Measurements from ENCODE around the gene RNGTT.
A peak's percentile ranks its signal among the peaks of the same experiment; 100 is the strongest.

RNGTT gene

GRCh38 chr6:88650979-88651378 is 312.4 kb downstream of the RNGTT start:
- DNase-seq = no peak
- in situ Hi-C loops (cut with HindIII; ENCODE audit: low pct_ligation_motif_present, low pct_unique_long_range_greater_than_20kb, low sequenced_read_pairs) = no loop called here

- DNase-seq = no peak
- in situ Hi-C loops (cut with HindIII; ENCODE audit: low pct_ligation_motif_present, low pct_unique_long_range_greater_than_20kb, low sequenced_read_pairs) = no loop called here
Observed at GRCh38 chr6:88650029-88650619, 313.3 kb downstream of the RNGTT start.

- in situ Hi-C loops (cut with HindIII; ENCODE audit: low pct_ligation_motif_present, low pct_unique_long_range_greater_than_20kb, low sequenced_read_pairs) = no loop called here
- DNase-seq = no peak
Observed at GRCh38 chr6:88641178-88641903, 322.1 kb downstream of the RNGTT start.

- DNase-seq = no peak
- in situ Hi-C loops (cut with HindIII; ENCODE audit: low pct_ligation_motif_present, low pct_unique_long_range_greater_than_20kb, low sequenced_read_pairs) = no loop called here
Observed at GRCh38 chr6:88637761-88638545, 325.5 kb downstream of the RNGTT start.

- in situ Hi-C loops (cut with HindIII; ENCODE audit: low pct_ligation_motif_present, low pct_unique_long_range_greater_than_20kb, low sequenced_read_pairs) = no loop called here
- DNase-seq = no peak
Observed at GRCh38 chr6:88636871-88637270, 326.5 kb downstream of the RNGTT start.

GRCh38 chr6:88633782-88634181 is 329.6 kb downstream of the RNGTT start:
- no peak for DNase-seq

GRCh38 chr6:88631830-88632229 is 331.6 kb downstream of the RNGTT start:
- in situ Hi-C loops (cut with HindIII; ENCODE audit: low pct_ligation_motif_present, low pct_unique_long_range_greater_than_20kb, low sequenced_read_pairs) = no loop called here
- DNase-seq = no peak

More at GRCh38 chr6:88633782-88634181, 329.6 kb downstream of the RNGTT start:
- in situ Hi-C loops (cut with HindIII; ENCODE audit: low pct_ligation_motif_present, low pct_unique_long_range_greater_than_20kb, low sequenced_read_pairs) = no loop called here

GRCh38 chr6:88629838-88630494 is 333.5 kb downstream of the RNGTT start:
- DNase-seq = peak; percentile 18

GRCh38 chr6:88626460-88626859 is 337.0 kb downstream of the RNGTT start:
- DNase-seq = no peak
- in situ Hi-C loops (cut with HindIII; ENCODE audit: low pct_ligation_motif_present, low pct_unique_long_range_greater_than_20kb, low sequenced_read_pairs) = no loop called here

More at GRCh38 chr6:88629838-88630494, 333.5 kb downstream of the RNGTT start:
- in situ Hi-C loops (cut with HindIII; ENCODE audit: low pct_ligation_motif_present, low pct_unique_long_range_greater_than_20kb, low sequenced_read_pairs) = no loop called here

GRCh38 chr6:88623531-88623930 is 339.9 kb downstream of the RNGTT start:
- DNase-seq = no peak
- in situ Hi-C loops (cut with HindIII; ENCODE audit: low pct_ligation_motif_present, low pct_unique_long_range_greater_than_20kb, low sequenced_read_pairs) = no loop called here

GRCh38 chr6:88619951-88620350 is 343.5 kb downstream of the RNGTT start:
- in situ Hi-C loops (cut with HindIII; ENCODE audit: low pct_ligation_motif_present, low pct_unique_long_range_greater_than_20kb, low sequenced_read_pairs) = no loop called here
- no peak for DNase-seq

- in situ Hi-C loops (cut with HindIII; ENCODE audit: low pct_ligation_motif_present, low pct_unique_long_range_greater_than_20kb, low sequenced_read_pairs) = no loop called here
- no peak for DNase-seq
Observed at GRCh38 chr6:88616380-88616779, 347.0 kb downstream of the RNGTT start.

- in situ Hi-C loops (cut with HindIII; ENCODE audit: low pct_ligation_motif_present, low pct_unique_long_range_greater_than_20kb, low sequenced_read_pairs) = no loop called here
- no peak for DNase-seq
Observed at GRCh38 chr6:88614316-88614877, 349.0 kb downstream of the RNGTT start.

GRCh38 chr6:88612631-88613030 is 350.8 kb downstream of the RNGTT start:
- no peak for DNase-seq
- in situ Hi-C loops (cut with HindIII; ENCODE audit: low pct_ligation_motif_present, low pct_unique_long_range_greater_than_20kb, low sequenced_read_pairs) = no loop called here

- in situ Hi-C loops (cut with HindIII; ENCODE audit: low pct_ligation_motif_present, low pct_unique_long_range_greater_than_20kb, low sequenced_read_pairs) = no loop called here
Observed at GRCh38 chr6:88611721-88612120, 351.7 kb downstream of the RNGTT start.

GRCh38 chr6:88609983-88610382 is 353.4 kb downstream of the RNGTT start:
- in situ Hi-C loops (cut with HindIII; ENCODE audit: low pct_ligation_motif_present, low pct_unique_long_range_greater_than_20kb, low sequenced_read_pairs) = no loop called here
- DNase-seq = no peak

More at GRCh38 chr6:88611721-88612120, 351.7 kb downstream of the RNGTT start:
- DNase-seq = no peak

GRCh38 chr6:88605271-88605670 is 358.1 kb downstream of the RNGTT start:
- DNase-seq = no peak

GRCh38 chr6:88599571-88599970 is 363.8 kb downstream of the RNGTT start:
- no peak for DNase-seq
- in situ Hi-C loops (cut with HindIII; ENCODE audit: low pct_ligation_motif_present, low pct_unique_long_range_greater_than_20kb, low sequenced_read_pairs) = no loop called here

More at GRCh38 chr6:88605271-88605670, 358.1 kb downstream of the RNGTT start:
- in situ Hi-C loops (cut with HindIII; ENCODE audit: low pct_ligation_motif_present, low pct_unique_long_range_greater_than_20kb, low sequenced_read_pairs) = no loop called here

GRCh38 chr6:88596801-88597200 is 366.6 kb downstream of the RNGTT start:
- in situ Hi-C loops (cut with HindIII; ENCODE audit: low pct_ligation_motif_present, low pct_unique_long_range_greater_than_20kb, low sequenced_read_pairs) = no loop called here
- no peak for DNase-seq
